ENCODE data around the gene ACAA2. TPM values are rescaled to one million over a fixed set of nuclear protein-coding genes. Genes with fewer than 3 reads are reported as not detected.
A peak's percentile ranks its signal among the peaks of the same experiment; 100 is the strongest.

Gene ACAA2
- total RNA-seq, 1 experiment from 2014 or later: 18.2 TPM

DNA sequence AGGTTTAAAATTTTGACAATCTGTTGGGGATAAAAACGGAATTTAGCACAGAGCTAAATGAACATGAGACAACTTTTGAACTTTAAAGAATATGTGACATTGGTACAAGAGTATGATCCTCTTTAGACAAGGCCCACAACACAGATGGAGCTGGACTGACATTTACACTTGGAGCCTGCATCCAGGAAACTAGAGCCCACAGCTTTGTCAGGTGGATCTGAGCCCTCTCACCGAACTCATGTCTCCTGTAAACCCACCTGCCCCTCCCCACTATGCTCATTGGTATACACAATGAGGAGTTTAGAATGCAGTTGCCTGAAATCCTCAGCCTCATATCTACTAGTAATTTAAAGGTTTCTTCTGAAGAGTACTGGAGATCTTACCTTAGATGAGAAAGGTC, 22.1 kb upstream of the ACAA2 start:
- H3K9me2 ChIP-seq (ENCODE audit: insufficient read depth): no peaks in the 10 kb centered on the region
- peaks cover 0 to 24% of the 10 kb centered on the region in 2 experiments; a peak in 2 of 4 replicates for H3K4me1 ChIP-seq (ENCODE audit: control insufficient read depth in 1 of 2, insufficient read depth in 2 of 2, low read length in 2 of 2)
- POLR2A ChIA-PET: no interaction called here
- peaks cover 2 to 7% of the 10 kb centered on the region in 2 experiments; a peak in 1 of 4 replicates for H3K36me3 ChIP-seq (ENCODE audit: control insufficient read depth in 1 of 2, insufficient read depth in 2 of 2, low read length in 2 of 2)
- no peaks in the 10 kb centered on the region for H3K79me2 ChIP-seq (ENCODE audit: insufficient read depth, low read length)
- TF ChIP-seq EZH2 (IDR thresholded peaks at IDR 0.05): no peak
- TF ChIP-seq, protein P1, sequence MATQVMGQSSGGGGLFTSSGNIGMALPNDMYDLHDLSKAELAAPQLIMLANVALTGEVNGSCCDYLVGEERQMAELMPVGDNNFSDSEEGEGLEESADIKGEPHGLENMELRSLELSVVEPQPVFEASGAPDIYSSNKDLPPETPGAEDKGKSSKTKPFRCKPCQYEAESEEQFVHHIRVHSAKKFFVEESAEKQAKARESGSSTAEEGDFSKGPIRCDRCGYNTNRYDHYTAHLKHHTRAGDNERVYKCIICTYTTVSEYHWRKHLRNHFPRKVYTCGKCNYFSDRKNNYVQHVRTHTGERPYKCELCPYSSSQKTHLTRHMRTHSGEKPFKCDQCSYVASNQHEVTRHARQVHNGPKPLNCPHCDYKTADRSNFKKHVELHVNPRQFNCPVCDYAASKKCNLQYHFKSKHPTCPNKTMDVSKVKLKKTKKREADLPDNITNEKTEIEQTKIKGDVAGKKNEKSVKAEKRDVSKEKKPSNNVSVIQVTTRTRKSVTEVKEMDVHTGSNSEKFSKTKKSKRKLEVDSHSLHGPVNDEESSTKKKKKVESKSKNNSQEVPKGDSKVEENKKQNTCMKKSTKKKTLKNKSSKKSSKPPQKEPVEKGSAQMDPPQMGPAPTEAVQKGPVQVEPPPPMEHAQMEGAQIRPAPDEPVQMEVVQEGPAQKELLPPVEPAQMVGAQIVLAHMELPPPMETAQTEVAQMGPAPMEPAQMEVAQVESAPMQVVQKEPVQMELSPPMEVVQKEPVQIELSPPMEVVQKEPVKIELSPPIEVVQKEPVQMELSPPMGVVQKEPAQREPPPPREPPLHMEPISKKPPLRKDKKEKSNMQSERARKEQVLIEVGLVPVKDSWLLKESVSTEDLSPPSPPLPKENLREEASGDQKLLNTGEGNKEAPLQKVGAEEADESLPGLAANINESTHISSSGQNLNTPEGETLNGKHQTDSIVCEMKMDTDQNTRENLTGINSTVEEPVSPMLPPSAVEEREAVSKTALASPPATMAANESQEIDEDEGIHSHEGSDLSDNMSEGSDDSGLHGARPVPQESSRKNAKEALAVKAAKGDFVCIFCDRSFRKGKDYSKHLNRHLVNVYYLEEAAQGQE (IDR thresholded peaks at IDR 0.05; ENCODE audit: low read depth): no peak
- TF ChIP-seq YY1 (IDR thresholded peaks at IDR 0.05; ENCODE audit: extremely low read depth, insufficient replicate concordance, low read depth, low read length): no peak
- TF ChIP-seq FOSL1 (IDR thresholded peaks at IDR 0.05; ENCODE audit: low read depth): no peak
- TF ChIP-seq RAD21 (IDR thresholded peaks at IDR 0.05; ENCODE audit: low read depth): no peak
- no peak for TF ChIP-seq ELF1 (IDR thresholded peaks at IDR 0.05; ENCODE audit: borderline replicate concordance, low read depth)
- TF ChIP-seq SRF (IDR thresholded peaks at IDR 0.05; ENCODE audit: low read depth): no peak
- TF ChIP-seq ZFX (IDR thresholded peaks at IDR 0.05): no peak
- no peak for TF ChIP-seq SP1 (IDR thresholded peaks at IDR 0.05; ENCODE audit: low read depth)
- no peak for TF ChIP-seq EZH2phosphoT487 (IDR thresholded peaks at IDR 0.05; ENCODE audit: borderline replicate concordance)
- TF ChIP-seq SIN3A (IDR thresholded peaks at IDR 0.05; ENCODE audit: low read depth): no peak
- TF ChIP-seq JUND (IDR thresholded peaks at IDR 0.05): no peak
- TF ChIP-seq ZNF274 (IDR thresholded peaks at IDR 0.05; ENCODE audit: low read depth, low read length): no peak
- TF ChIP-seq CEBPB (IDR thresholded peaks at IDR 0.05; ENCODE audit: low read depth): no peak
- TF ChIP-seq EGR1 (IDR thresholded peaks at IDR 0.05; ENCODE audit: low read depth): no peak
- TF ChIP-seq, protein P2, sequence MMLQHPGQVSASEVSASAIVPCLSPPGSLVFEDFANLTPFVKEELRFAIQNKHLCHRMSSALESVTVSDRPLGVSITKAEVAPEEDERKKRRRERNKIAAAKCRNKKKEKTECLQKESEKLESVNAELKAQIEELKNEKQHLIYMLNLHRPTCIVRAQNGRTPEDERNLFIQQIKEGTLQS (IDR thresholded peaks at IDR 0.05): no peak
- no peak for TF ChIP-seq POLR2AphosphoS5 (IDR thresholded peaks at IDR 0.05; ENCODE audit: low read depth, low read length)
- no peak for TF ChIP-seq CBX3 (IDR thresholded peaks at IDR 0.05; ENCODE audit: low read depth)
- TF ChIP-seq POLR2A (IDR thresholded peaks at IDR 0.05; ENCODE audit: borderline replicate concordance, extremely low read depth, insufficient read depth, insufficient read length): no peak
- H3K27me3 ChIP-seq (ENCODE audit: insufficient read depth, low read length): no peaks in the 10 kb centered on the region
- ATAC-seq (no peak), DNase-seq (ENCODE audit: low read depth, low spot score) (no peak)
- no peak overlapping the region for H3K4me3 ChIP-seq (replicated peaks in 1 of 2; ENCODE audit: low read depth in 1 of 2, low read length in 2 of 2)
- H4K20me1 ChIP-seq (ENCODE audit: insufficient read depth): no peaks in the 10 kb centered on the region
- no peak overlapping the region for H3K27ac ChIP-seq (ENCODE audit: low read depth, low read length)
- RAD21 ChIA-PET (ENCODE audit: low non-redundant PET in 1 of 2, low total read pairs in 2 of 2, uncharacterized antibody in 2 of 2, unreplicated experiment in 2 of 2): no interaction called here
- intact Hi-C loops (cut with micrococcal nuclease): no loop called here
- 0 out of 2 replicates have a peak overlapping the region, but pooled peaks have one; percentile 6 for H3K4me2 ChIP-seq (ENCODE audit: low read length)
- H3K9me3 ChIP-seq (ENCODE audit: control insufficient read depth in 1 of 2, insufficient read depth in 1 of 2, low read depth in 1 of 2, low read length in 2 of 2): no peaks in the 10 kb centered on the region
- no TSS peak for BruUV-seq (replicated peaks)
- CTCF ChIA-PET: interaction anchor here (1.5 kb wide), 1 partner anchor 23 kb away, joined by 3 read pairs; no protein-coding TSS in a partner anchor
- no peak overlapping the region for H3K9ac ChIP-seq (ENCODE audit: low read length)
- no peak overlapping the region for H2AFZ ChIP-seq (ENCODE audit: low read depth, low read length, poor library complexity, severe bottlenecking)
